Hepatocyte (in vitro differentiated cells): ENCODE measurements around the gene DYRK1A. TPM values are rescaled to one million over a fixed set of nuclear protein-coding genes. Genes with fewer than 3 reads are reported as not detected.

Source experiments
- DNase-seq: peaks from one replicate; pipeline ENCODE4 v3.0.0-alpha.2; 2016; ENCODE audit warnings: low spot score
- H2AFZ ChIP-seq: fragments of 200-600 bp; sonication (generic); 2 replicates; pipeline ENCODE4 v1.6.0; 2016; ENCODE audit warnings: antibody characterized with exemption, mild to moderate bottlenecking
- H3K27ac ChIP-seq: fragments of 200-600 bp; sonication (generic); 2 replicates; pipeline ENCODE4 v1.5.1; 2016; ENCODE audit warnings: mild to moderate bottlenecking
- H3K27me3 ChIP-seq: fragments of 200-600 bp; sonication (generic); 2 replicates; pipeline ENCODE4 v1.6.1; 2016
- H3K36me3 ChIP-seq: fragments of 200-600 bp; sonication (generic); replicated peaks from 2 replicates; pipeline ENCODE4 v1.5.1; 2016; ENCODE audit warnings: low read depth; ENCODE audit not compliant: insufficient read depth
- H3K4me1 ChIP-seq: fragments of 200-600 bp; sonication (generic); 2 replicates; pipeline ENCODE4 v1.5.1; 2016; ENCODE audit warnings: mild to moderate bottlenecking, moderate library complexity; ENCODE audit not compliant: insufficient read depth
- H3K4me2 ChIP-seq: fragments of 200-600 bp; sonication (generic); 2 replicates; pipeline ENCODE4 v1.6.0; 2016
- H3K4me3 ChIP-seq: fragments of 200-600 bp; sonication (generic); 2 replicates; pipeline ENCODE4 v1.5.1; 2016; ENCODE audit warnings: mild to moderate bottlenecking
- H3K79me2 ChIP-seq: fragments of 200-600 bp; sonication (generic); 2 replicates; pipeline ENCODE4 v1.6.0; 2017; ENCODE audit warnings: mild to moderate bottlenecking
- H3K9me2 ChIP-seq: fragments of 200-600 bp; sonication (generic); replicated peaks from 2 replicates; pipeline ENCODE4 v1.6.0; 2017; ENCODE audit warnings: mild to moderate bottlenecking; ENCODE audit not compliant: insufficient read depth
- H3K9me3 ChIP-seq: fragments of 200-600 bp; sonication (generic); 2 replicates; pipeline ENCODE4 v1.5.1; 2016; ENCODE audit warnings: low read depth, mild to moderate bottlenecking
- H4K20me1 ChIP-seq: fragments of 200-600 bp; sonication (generic); 2 replicates; pipeline ENCODE4 v1.6.0; 2016; ENCODE audit warnings: mild to moderate bottlenecking; ENCODE audit not compliant: insufficient read depth, poor library complexity, severe bottlenecking
- EZH2 ChIP-seq: fragments of 200-600 bp; sonication (generic); IDR thresholded peaks from 2 replicates; pipeline ENCODE4 v1.6.1; 2016; ENCODE audit warnings: antibody characterized with exemption, mild to moderate bottlenecking, borderline replicate concordance
- EZH2phosphoT487 ChIP-seq: fragments of 200-600 bp; sonication (generic); IDR thresholded peaks from one replicate; pipeline ENCODE4 v1.6.1; 2018; ENCODE audit warnings: antibody characterized with exemption, mild to moderate bottlenecking, low read depth, moderate library complexity; ENCODE audit not compliant: unreplicated experiment, severe bottlenecking
- WGBS: methylation state at CpG from one replicate; pipeline ENCODE4 v1.1.6; 2016; ENCODE audit warnings: low lambda C conversion rate; ENCODE audit errors: missing lambda C conversion rate; 5-methylcytosine and 5-hydroxymethylcytosine counted together
- polyA plus RNA-seq: library from polyadenylated mRNA; unstranded; fragments of >200 nt; fragmentation: Nextera tagmentation; extraction: Ambion mirVana; gene quantifications from 2 replicates; pipeline ENCODE4 v1.2.1, GENCODE V29; 2016
- total RNA-seq: library from RNA; depleted of rRNA; stranded (reverse); fragments of >200 nt; gene quantifications from 2 replicates; pipeline ENCODE4 v1.2.3, GENCODE V29; 2014
- TF ChIP-seq, protein P1 (sequence below): fragments of 200-600 bp; sonication (generic); IDR thresholded peaks from 2 replicates; pipeline ENCODE4 v1.5.1; 2016; ENCODE audit warnings: antibody characterized with exemption, mild to moderate bottlenecking; ENCODE audit not compliant: poor library complexity

The DYRK1A gene
- total and polyA plus RNA-seq, 2 experiments from 2014 or later: 4.9 to 85.2 TPM

- Histone ChIP-seq H3K4me1 (peaks cover 34% of the 10 kb centered on the region), H3K9me2 (no peaks in the 10 kb centered on the region), H4K20me1 (peaks cover 95% of the 10 kb centered on the region), H3K27me3 (no peaks in the 10 kb centered on the region), H3K4me2 (no peak overlapping the region), H2AFZ (no peak overlapping the region), H3K79me2 (peaks cover 97% of the 10 kb centered on the region), H3K27ac (no peak overlapping the region), H3K9me3 (no peaks in the 10 kb centered on the region), H3K4me3 (no peak overlapping the region), H3K36me3 (no peaks in the 10 kb centered on the region)
- TF ChIP-seq, protein P1, sequence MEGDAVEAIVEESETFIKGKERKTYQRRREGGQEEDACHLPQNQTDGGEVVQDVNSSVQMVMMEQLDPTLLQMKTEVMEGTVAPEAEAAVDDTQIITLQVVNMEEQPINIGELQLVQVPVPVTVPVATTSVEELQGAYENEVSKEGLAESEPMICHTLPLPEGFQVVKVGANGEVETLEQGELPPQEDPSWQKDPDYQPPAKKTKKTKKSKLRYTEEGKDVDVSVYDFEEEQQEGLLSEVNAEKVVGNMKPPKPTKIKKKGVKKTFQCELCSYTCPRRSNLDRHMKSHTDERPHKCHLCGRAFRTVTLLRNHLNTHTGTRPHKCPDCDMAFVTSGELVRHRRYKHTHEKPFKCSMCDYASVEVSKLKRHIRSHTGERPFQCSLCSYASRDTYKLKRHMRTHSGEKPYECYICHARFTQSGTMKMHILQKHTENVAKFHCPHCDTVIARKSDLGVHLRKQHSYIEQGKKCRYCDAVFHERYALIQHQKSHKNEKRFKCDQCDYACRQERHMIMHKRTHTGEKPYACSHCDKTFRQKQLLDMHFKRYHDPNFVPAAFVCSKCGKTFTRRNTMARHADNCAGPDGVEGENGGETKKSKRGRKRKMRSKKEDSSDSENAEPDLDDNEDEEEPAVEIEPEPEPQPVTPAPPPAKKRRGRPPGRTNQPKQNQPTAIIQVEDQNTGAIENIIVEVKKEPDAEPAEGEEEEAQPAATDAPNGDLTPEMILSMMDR: no peak
- TF ChIP-seq EZH2 (no peak), EZH2phosphoT487 (no peak)
- whole genome bisulfite sequencing: 100% methylated on average over 3 of the region's 3 CpGs
- DNase-seq: no peak
Measured at GRCh38 chr21:37372127-37372731, 5.7 kb downstream of the DYRK1A start.

GRCh38 chr21:37372951-37373350 is 6.4 kb downstream of the DYRK1A start:
- Histone ChIP-seq H3K79me2 (peaks cover 100% of the 10 kb centered on the region), H3K27ac (no peak overlapping the region), H4K20me1 (peaks cover 100% of the 10 kb centered on the region), H2AFZ (no peak overlapping the region), H3K4me3 (no peak overlapping the region), H3K4me2 (peak overlapping the region; percentile 20), H3K36me3 (no peaks in the 10 kb centered on the region), H3K9me2 (no peaks in the 10 kb centered on the region), H3K27me3 (no peaks in the 10 kb centered on the region), H3K4me1 (peaks cover 34% of the 10 kb centered on the region), H3K9me3 (no peaks in the 10 kb centered on the region)
- WGBS: 95% methylated on average over 3 of the region's 3 CpGs
- TF ChIP-seq EZH2 (no peak), EZH2phosphoT487 (no peak)
- TF ChIP-seq, protein P1: no peak
- no peak for DNase-seq

GRCh38 chr21:37373539-37373938 is 7.0 kb downstream of the DYRK1A start:
- Histone ChIP-seq H2AFZ (no peak overlapping the region), H3K36me3 (no peaks in the 10 kb centered on the region), H3K9me3 (no peaks in the 10 kb centered on the region), H4K20me1 (peaks cover 100% of the 10 kb centered on the region), H3K79me2 (peaks cover 100% of the 10 kb centered on the region), H3K4me3 (no peak overlapping the region), H3K27ac (peak overlapping the region; percentile 12), H3K9me2 (no peaks in the 10 kb centered on the region), H3K27me3 (no peaks in the 10 kb centered on the region), H3K4me2 (peak overlapping the region; percentile 20), H3K4me1 (peaks cover 33% of the 10 kb centered on the region)
- TF ChIP-seq EZH2phosphoT487 (no peak), EZH2 (no peak)
- TF ChIP-seq, protein P1: no peak
- WGBS: 87% methylated on average over 1 of the region's 1 CpG
- DNase-seq: no peak
